Activated CD4-positive, CD25-positive, alpha-beta regulatory T cell treated with anti-CD3 and anti-CD28 coated beads, Interleukin-2, amount 50 U/mL, for 24 hours (primary cell): Measurements from ENCODE around the gene LTV1.
"Not testable (repeated sequence)": the region's sequence is repeated elsewhere in the genome, so short reads cannot be mapped to it uniquely, and the experiment has no call there.

Source experiments
- ATAC-seq, 2 donors: fragments of 150-1000 bp; cut with Tn5 transposase; one replicate each; pipeline ENCODE4 v1.10.0; 2021; ENCODE audit warnings: mild to moderate bottlenecking in 1 of 2, moderate library complexity in 1 of 2

The LTV1 gene

DNA sequence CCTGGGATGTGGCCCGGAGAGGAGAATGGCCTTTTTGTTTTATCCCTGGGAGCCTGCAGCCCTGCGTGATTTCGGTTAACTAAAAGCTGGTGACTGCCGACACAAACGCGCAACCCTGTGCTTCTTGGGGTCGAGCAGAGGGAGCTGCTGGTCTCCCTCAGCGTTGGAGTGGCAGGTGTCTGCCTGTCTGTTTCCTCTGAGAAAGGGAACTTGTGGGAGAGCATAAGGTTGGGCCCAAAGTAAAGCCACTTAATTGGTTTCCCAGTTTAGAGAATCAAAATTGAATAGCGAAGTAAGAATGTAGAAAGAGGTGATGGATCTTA is 500 bp downstream of the LTV1 start:
- ATAC-seq: peak in 1 of 2 donors; percentile 2

DNA sequence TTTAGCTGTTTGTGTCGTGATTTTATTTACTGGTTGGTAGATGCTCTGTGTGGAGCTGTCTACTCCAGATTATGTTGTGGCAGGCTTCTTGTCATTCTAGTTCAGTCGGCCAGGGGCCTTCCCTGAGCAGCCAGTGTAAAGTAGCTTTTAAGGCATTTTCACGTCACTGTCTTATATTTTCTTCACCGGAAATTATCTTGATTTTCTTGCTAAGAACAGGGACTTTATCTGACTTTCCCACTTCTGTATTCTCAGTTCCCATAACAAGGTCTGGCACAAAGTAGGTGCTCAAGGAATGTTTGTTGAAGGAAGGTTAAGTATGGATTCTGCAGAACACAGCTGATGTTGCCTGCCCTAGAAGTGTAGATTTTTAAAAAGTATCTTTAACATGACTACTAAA is 868 bp downstream of the LTV1 start:
- no peak for ATAC-seq

DNA sequence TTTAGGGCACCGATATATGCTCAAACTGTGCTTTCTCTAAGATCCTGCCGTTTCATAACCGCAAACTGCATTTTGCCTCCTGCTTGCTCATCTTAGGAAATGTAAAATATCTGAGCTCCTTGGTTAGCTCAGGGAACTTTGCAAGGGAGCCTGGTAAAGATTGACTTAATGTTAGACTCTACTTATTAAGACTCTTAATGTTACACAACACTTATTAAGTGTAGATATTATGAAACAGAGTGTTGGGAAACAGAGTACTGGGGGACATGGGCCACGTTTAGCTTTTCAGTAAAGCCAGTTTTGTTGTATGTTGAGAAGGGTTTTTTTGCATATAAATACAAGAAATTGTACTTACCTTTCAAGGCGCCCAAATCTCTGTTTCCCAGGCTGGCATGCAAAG is 1.9 kb downstream of the LTV1 start:
- ATAC-seq: no peak

- not testable (repeated sequence) for ATAC-seq
These were observed 8.6 kb downstream of the LTV1 start for GRCh38 chr6:143851706-143852105.

- not testable (repeated sequence) for ATAC-seq
These were observed 11.9 kb downstream of the LTV1 start for GRCh38 chr6:143855057-143855456.

DNA sequence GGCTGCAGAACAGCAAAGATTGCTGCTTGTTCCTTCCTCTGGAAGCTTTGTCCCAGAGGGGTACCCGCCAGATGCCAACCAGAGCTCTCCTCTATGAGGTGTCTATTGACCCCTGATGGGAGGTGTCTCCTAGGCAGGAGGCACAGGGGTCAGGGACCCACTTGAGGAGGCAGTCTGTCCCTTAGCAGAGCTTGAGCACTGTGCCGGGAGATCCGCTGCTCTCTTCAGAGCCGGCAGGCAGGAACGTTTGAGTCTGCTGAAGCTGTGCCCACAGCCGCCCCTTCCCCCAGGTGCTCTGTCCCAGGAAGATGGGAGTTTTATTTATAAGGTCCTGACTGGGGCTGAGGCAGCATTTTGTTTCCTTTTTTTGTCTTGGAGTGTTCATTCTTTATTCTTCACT is 13.6 kb downstream of the LTV1 start:
- ATAC-seq: not testable (repeated sequence)

DNA sequence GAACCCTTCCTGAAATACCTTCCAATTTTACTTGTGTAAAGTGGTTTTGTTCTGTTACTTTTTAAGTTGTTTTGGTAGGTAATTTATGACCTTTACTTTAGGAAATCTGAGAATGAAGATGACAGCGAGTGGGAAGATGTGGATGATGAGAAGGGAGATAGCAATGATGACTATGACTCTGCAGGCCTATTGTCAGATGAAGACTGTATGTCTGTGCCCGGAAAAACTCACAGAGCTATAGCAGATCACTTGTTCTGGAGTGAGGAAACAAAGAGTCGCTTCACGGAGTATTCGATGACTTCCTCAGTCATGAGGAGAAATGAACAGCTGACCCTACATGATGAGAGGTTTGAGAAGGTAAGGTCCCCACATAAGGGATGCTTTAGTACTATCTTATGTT is 14.5 kb downstream of the LTV1 start:
- no peak for ATAC-seq

DNA sequence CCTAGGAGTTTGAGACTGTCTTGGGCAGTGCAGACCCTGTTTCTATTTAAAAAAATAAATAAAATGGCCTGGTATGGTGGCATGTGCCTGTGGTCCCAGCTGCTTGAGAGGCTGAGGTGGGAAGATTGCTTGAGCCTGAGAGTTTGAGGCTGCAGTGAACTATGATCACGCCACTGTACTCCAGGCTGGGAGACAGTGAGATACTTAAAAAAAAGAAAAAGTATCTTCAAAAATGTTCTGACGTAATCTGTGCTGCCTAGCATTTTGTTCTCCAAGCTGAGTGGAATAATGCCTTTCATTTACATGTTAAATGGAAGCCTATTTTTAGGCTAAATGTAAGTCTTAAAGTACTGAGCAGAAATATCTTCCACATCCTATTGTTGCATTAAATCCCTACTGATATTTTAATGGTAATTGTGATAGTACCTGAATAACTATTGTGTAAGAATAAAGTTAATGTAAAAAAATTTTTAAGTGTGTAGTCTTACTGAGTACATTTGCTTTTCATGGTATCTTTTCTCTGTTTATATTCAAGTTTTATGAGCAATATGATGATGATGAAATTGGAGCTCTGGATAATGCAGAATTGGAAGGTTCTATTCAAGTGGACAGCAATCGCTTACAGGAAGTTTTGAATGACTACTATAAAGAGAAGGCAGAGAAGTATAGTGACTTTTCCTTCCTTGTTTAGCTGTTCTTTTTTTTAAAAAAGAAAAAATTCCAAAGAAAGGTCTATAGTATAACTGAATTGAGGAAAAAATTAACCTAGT is 16.9 kb downstream of the LTV1 start:
- ATAC-seq: no peak

DNA sequence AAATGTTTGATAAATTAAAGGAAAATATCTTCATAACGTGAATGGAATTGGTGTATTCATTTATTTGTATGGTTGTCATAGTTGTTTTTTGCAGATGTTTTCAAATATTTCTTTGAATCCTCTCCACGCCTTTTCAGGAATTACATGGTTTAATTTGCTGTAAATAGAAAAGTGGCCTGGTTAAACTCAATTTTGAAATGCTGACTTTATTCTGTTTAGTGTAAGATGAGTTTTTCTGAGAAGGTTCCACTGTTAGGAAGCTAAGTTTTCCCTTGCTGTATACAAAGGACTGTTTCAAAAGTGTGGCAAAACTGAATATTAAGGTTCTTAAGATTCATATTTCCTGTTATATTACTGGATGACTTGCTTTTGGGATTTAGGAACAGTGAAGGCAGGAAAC is 20.6 kb downstream of the LTV1 start:
- no peak for ATAC-seq

GRCh38 chr6:143864234-143864633 is 21.1 kb downstream of the LTV1 start, which contains the start of gene ZC2HC1B:
ZC2HC1B (plus strand) TSS chr6:143864474; CDS start chr6:143864540, 66 bp downstream.
- no peak for ATAC-seq

- no peak for ATAC-seq
These were observed 24.1 kb downstream of the LTV1 start for GRCh38 chr6:143867236-143867635.

DNA sequence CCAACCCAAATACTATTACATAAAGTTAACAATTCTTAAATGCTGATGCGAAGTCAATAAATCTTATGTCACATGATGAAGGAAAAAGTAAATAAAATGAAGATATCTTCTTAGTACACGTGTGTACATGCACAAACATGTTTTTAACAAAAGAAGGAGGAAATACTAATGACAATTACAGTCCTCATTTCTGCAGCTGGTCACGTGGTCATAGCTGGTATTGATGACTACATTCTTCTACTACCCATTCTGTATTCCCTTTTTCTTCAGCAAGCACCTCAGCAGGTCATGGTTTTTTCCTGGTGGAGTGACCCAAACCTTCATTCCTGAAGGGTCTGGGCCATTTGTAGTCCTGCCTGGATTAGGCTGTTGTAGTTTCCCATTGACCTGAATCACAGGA is 25.7 kb downstream of the LTV1 start:
- ATAC-seq: not testable (repeated sequence)

GRCh38 chr6:143871202-143871730 is 28.1 kb downstream of the LTV1 start:
- ATAC-seq: not testable (repeated sequence)

DNA sequence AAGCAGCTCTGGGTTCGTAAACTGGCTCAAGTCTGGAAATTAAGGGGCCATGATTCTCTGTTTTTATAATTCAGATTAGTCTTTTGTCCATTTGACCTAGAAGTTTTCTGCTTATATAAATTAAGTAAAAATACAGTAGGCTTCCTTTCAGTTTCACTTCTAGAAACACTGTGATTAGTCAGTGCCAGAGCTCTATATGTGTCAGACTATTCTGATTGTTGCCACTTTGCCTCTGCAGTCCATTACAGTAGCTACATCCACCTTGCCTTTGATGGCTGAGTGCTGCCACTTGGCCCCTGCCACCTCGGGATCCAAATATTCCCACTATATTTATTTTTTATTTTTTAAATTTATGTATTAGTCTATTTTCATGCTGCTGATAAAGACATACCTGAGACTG is 29.1 kb downstream of the LTV1 start:
- ATAC-seq: peak; percentile 100

DNA sequence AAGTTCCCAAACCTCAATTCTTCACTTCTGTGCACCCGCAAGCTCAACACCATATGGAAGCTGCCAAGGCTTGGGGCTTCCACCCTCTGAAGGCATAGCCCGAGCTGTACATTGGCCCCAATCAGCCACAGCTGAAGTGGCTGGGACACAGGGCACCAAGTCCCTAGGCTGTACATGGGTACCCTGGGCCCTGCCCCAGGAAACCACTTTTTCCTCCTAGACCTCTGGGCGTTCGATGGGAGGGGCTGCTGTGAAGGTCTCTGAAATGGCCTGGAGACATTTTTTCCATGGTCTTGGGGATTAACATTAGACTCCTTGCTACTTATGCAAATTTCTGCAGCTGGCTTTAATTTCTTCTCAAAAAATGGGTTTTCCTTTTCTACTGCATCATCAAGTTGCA is 30.5 kb downstream of the LTV1 start:
- ATAC-seq: not testable (repeated sequence)

GRCh38 chr6:143874503-143874902 is 31.4 kb downstream of the LTV1 start:
- ATAC-seq: not testable (repeated sequence)

DNA sequence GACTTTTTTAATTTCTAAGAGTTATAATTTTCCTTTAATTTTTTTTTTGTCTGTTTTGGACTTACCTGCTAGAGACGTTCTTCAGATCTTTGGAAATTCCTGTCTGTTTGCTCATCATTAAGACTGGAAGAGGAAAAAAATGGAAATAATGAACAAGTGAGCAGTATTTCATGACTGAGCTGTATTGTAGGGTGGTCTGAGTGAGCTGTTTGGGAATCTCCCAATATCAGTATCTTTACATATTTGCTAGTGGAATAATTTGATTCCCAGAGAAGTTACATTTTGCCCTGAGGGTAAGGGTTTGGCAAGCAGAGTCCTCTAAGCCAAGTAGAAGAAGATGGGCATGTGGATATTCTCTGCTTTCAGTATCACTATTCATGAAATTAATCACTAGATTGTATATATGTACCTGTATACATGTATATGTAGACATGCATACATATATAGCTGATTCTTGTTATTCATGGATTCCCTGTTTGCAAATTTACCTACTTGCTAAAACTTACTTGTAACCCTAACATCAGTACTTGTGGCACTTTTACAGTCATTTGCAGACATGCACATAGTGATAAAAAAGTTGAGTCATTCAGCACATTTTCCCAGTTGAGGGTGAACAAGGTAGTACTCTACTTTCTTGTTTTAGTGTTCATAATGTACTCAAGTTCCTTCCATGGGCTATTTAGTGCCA is 34.6 kb downstream of the LTV1 start:
- ATAC-seq: peak; percentile 73 to 84

DNA sequence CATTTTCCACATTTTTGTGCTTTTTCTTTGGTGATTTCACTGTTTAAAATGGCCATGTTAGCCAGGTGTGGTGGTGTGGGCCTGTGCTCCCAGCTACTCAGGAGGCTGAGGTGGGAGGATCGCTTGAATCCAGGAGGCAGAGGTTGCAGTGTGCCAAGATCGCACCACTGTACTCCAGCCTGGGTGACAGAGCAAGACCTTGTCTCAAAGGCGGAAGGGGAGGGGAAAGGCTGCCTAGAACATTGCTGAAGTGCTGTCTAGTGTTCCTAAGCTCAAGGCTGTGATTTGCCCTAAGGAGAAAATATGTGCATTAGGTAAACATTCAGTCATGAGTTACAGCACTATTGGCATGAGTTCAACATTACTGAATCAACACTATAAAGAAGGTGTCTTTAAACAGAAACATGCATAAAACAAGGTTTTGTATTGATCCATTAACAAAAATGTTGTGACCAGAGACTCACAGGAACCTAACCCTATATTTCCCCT is 35.2 kb downstream of the LTV1 start:
- ATAC-seq: no peak

DNA sequence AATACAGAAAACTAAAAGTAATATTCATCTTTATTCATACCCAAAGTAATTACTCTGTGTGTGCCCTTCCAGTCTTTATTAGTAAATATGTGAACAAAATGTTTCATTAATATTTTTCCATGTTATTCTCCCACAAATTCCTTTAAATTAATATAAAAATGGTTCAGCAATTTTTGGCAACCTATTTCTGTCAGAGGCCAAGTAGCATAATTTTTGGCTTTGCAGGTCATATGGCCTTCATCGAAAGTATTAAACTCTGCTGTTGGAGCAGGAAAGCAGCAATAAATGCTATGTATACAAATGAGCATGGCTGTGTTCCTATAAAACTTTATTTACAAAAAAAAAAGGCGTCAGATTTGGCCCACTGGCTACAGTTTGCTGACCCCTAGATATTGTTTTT is 37.3 kb downstream of the LTV1 start:
- no peak for ATAC-seq

- no peak for ATAC-seq
These were observed 39.3 kb downstream of the LTV1 start for GRCh38 chr6:143882401-143882930.

DNA sequence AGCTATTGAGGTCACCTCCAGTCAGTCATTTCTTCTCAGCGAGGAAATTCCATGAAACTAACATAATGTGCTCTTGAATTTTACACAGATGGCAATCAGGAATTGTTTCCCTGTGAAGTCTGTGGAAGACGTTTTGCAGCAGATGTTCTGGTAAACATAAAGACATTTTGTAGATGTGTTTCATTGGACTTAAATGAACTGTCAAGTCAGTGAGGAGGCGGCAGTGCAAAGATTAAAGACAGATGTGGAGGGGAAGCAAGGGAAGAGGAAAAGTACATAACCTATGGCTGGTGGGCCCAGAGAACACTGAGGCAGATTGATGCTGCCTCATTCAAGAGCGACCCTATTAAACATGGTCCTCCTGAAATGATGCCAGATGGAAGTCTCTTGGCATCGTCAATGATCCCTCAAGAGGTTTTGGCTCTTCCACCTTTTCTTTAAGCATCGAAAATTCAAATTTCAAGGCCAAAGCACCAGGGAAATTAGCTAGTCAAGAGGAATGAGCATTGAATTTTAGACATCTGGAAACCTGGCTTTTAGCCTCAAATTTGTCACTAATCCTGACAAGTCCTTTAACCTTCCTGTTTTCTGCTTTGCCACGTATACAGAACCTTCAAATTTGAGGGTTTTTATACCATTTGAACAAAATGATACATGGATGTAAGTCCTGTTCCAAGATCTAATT is 41.2 kb downstream of the LTV1 start:
- no peak for ATAC-seq

DNA sequence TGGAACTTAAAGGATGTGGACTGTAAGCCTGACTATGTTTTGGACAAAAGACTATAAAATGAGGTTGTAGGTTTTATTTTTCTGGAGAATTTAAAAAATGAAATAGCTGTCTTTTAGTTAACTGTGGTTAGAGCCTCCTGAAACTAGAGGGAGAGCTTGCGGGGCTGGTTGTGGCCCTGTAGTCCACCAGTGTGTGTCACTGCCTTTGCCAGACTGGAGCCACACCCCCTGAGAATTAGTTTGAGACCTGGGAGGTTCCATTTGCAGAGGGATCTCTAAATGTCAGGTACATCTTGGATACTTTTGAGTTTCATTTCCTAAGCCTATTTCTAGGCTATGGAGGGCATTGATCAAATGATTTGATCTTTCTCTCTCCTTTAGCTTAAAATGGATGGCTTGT is 42.0 kb downstream of the LTV1 start:
- no peak for ATAC-seq

DNA sequence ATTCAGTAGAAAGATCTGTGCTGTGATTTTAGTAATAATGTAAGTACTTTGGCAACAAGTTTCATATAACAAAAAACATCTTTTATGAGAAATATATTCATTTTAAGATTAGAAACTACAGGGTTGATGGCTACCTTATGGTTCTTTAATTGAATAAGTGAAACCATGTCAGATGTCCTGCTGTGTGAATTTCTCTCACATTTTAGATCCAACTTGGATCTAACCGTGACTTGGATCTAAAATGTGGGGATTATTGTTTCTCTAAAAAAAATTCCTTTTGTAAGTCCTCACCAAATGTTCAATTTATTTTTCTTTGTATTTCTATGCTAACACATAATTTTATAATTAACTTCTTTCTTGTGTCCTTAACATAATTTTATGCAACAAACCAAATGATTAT is 51.5 kb downstream of the LTV1 start:
- ATAC-seq: no peak
